IMR-90 (cell line): ENCODE measurements around the gene GALNT9. TPM values are rescaled to one million over a fixed set of nuclear protein-coding genes. Genes with fewer than 3 reads are reported as not detected.

Experiments
- ATAC-seq: fragments of 200-7000 bp; cut with Tn5 transposase; 2 replicates; pipeline ENCODE4 v1.9.1; 2020; ENCODE audit warnings: low read depth, mild to moderate bottlenecking, moderate library complexity
- BruUV-seq: library from RNA; stranded (reverse); fragments of 400-500 nt; replicated peaks from 2 replicates; lab custom pipeline; 2021; lab: Mats Ljungman, UMichigan
- CTCF ChIA-PET: fragments of 300-600 bp; formaldehyde crosslinking; extraction: SDS; loops from one replicate; lab custom pipeline; 2021; ENCODE audit warnings: antibody characterized with exemption; lab: Yijun Ruan, JAX
- POLR2A ChIA-PET: fragments of 300-600 bp; sonication (Branson Sonifier 250); formaldehyde crosslinking; loops from one replicate; lab custom pipeline; 2022; ENCODE audit warnings: antibody characterized with exemption; ENCODE audit not compliant: unreplicated experiment; lab: Charles Lee
- DNase-seq: peaks from one replicate; pipeline ENCODE4 v3.0.0; 2013
- H2AFZ ChIP-seq: replicated peaks from 2 replicates; pipeline ENCODE3; 2013; ENCODE audit warnings: low read length, mild to moderate bottlenecking; ENCODE audit not compliant: poor library complexity
- H2AK5ac ChIP-seq: 2 replicates; pipeline ENCODE4 v1.6.1; 2013; ENCODE audit warnings: low read depth, low read length, inconsistent platforms
- H2AK9ac ChIP-seq: replicated peaks from 2 replicates; pipeline ENCODE3; 2013; ENCODE audit warnings: mild to moderate bottlenecking, low read depth, low read length, moderate library complexity; ENCODE audit not compliant: poor library complexity
- H2BK120ac ChIP-seq: 2 replicates; pipeline ENCODE4 v1.6.1; 2013; ENCODE audit warnings: low read depth, low read length, inconsistent platforms
- H2BK15ac ChIP-seq: 3 replicates; pipeline ENCODE4 v1.6.1; 2013; ENCODE audit warnings: low read depth, low read length, inconsistent platforms
- H2BK20ac ChIP-seq: 2 replicates; pipeline ENCODE4 v1.6.1; 2013; ENCODE audit warnings: low read depth, mild to moderate bottlenecking, inconsistent platforms, low read length, moderate library complexity
- H2BK5ac ChIP-seq: 2 replicates; pipeline ENCODE4 v1.6.1; 2013; ENCODE audit warnings: mild to moderate bottlenecking, low read depth, low read length, inconsistent platforms; ENCODE audit not compliant: poor library complexity, severe bottlenecking
- H3K14ac ChIP-seq: replicated peaks from 2 replicates; pipeline ENCODE4 v1.6.1; 2013; ENCODE audit warnings: low read depth, low read length, inconsistent platforms
- H3K18ac ChIP-seq: 2 replicates; pipeline ENCODE4 v1.6.1; 2013; ENCODE audit warnings: low read depth, low read length, control low read depth
- H3K23ac ChIP-seq: 2 replicates; pipeline ENCODE4 v1.6.1; 2013; ENCODE audit warnings: low read depth, low read length, inconsistent platforms
- H3K27ac ChIP-seq: 2 replicates; pipeline ENCODE4 v1.5.1; 2013; ENCODE audit warnings: mild to moderate bottlenecking, control low read depth, low read length; ENCODE audit not compliant: insufficient read depth
- H3K27me3 ChIP-seq: 2 replicates; pipeline ENCODE4 v1.6.1; 2013; ENCODE audit warnings: low read length; ENCODE audit not compliant: control insufficient read depth, insufficient read depth
- H3K36me3 ChIP-seq: 2 replicates; pipeline ENCODE4 v1.6.1; 2013; ENCODE audit warnings: low read length, mixed read lengths; ENCODE audit not compliant: control insufficient read depth, insufficient read depth
- H3K4ac ChIP-seq: 2 replicates; pipeline ENCODE4 v1.6.1; 2013; ENCODE audit warnings: low read depth, low read length, inconsistent platforms
- H3K4me1 ChIP-seq: 2 replicates; pipeline ENCODE4 v1.6.1; 2013; ENCODE audit warnings: low read length, mixed read lengths; ENCODE audit not compliant: control insufficient read depth, insufficient read depth
- H3K4me2 ChIP-seq: 2 replicates; pipeline ENCODE4 v1.6.1; 2013; ENCODE audit warnings: low read depth, mild to moderate bottlenecking, control low read depth, low read length, moderate library complexity
- H3K4me3 ChIP-seq: 2 replicates; pipeline ENCODE4 v1.5.1; 2013; ENCODE audit warnings: low read depth, mild to moderate bottlenecking, control low read depth, low read length, moderate library complexity; ENCODE audit not compliant: insufficient read depth
- H3K56ac ChIP-seq: 2 replicates; pipeline ENCODE4 v1.6.1; 2013; ENCODE audit warnings: low read length, inconsistent platforms; ENCODE audit not compliant: insufficient read depth; ENCODE audit errors: extremely low read depth
- H3K79me1 ChIP-seq, 2 experiments: 2 replicates each; pipeline ENCODE4 v1.6.1; 2013; ENCODE audit warnings: low read length in 2 of 2, inconsistent platforms in 1 of 2, low read depth in 1 of 2
- H3K9ac ChIP-seq: 2 replicates; pipeline ENCODE4 v1.6.1; 2013; ENCODE audit warnings: low read depth, low read length, control low read depth
- H3K9me1 ChIP-seq: 2 replicates; pipeline ENCODE4 v1.6.1; 2013; ENCODE audit warnings: low read length, inconsistent platforms; ENCODE audit not compliant: insufficient read depth
- H3K9me3 ChIP-seq: 2 replicates; pipeline ENCODE4 v1.6.1; 2013; ENCODE audit warnings: low read length; ENCODE audit not compliant: control insufficient read depth, insufficient read depth
- H4K20me1 ChIP-seq: 2 replicates; pipeline ENCODE4 v1.6.1; 2013; ENCODE audit warnings: low read length, inconsistent platforms; ENCODE audit not compliant: insufficient read depth
- H4K5ac ChIP-seq: 2 replicates; pipeline ENCODE4 v1.6.1; 2013; ENCODE audit warnings: mild to moderate bottlenecking, low read depth, low read length, control low read depth
- H4K8ac ChIP-seq, 2 experiments: 2 replicates each; pipeline ENCODE4 v1.6.1; 2013; ENCODE audit warnings: low read depth in 2 of 2, low read length in 2 of 2, control low read depth in 1 of 2, inconsistent platforms in 1 of 2
- H4K91ac ChIP-seq: 2 replicates; pipeline ENCODE4 v1.6.1; 2013; ENCODE audit warnings: low read depth, low read length, inconsistent platforms; ENCODE audit not compliant: insufficient read depth
- BHLHE40 ChIP-seq: fragments of 150-350 bp; IDR thresholded peaks from 2 replicates; pipeline ENCODE4 v1.6.1; 2016; ENCODE audit warnings: mild to moderate bottlenecking, low read depth, low read length
- CEBPB ChIP-seq: IDR thresholded peaks from 2 replicates; pipeline ENCODE4 v1.6.1; 2012; ENCODE audit warnings: low read depth, low read length, improper control_type of control experiment
- CHD1 ChIP-seq: IDR thresholded peaks from 2 replicates; pipeline ENCODE4 v1.6.1; 2012; ENCODE audit warnings: low read depth, low read length, improper control_type of control experiment
- CTCF ChIP-seq: conservative IDR thresholded peaks from 2 replicates; pipeline ENCODE4 v1.5.1; 2012; ENCODE audit warnings: mild to moderate bottlenecking, low read depth, low read length, improper control_type of control experiment
- ELK1 ChIP-seq: fragments of 150-350 bp; IDR thresholded peaks from 2 replicates; pipeline ENCODE4 v1.6.1; 2016; ENCODE audit warnings: low read depth, mild to moderate bottlenecking, low read length, moderate library complexity, borderline replicate concordance
- FOS ChIP-seq: fragments of 150-350 bp; IDR thresholded peaks from 2 replicates; pipeline ENCODE4 v1.6.1; 2016; ENCODE audit warnings: low read depth, low read length
- MAFK ChIP-seq: IDR thresholded peaks from 2 replicates; pipeline ENCODE4 v1.6.1; 2012; ENCODE audit warnings: low read depth, low read length, improper control_type of control experiment
- MAZ ChIP-seq: IDR thresholded peaks from 2 replicates; pipeline ENCODE4 v1.6.1; 2012; ENCODE audit warnings: low read depth, mild to moderate bottlenecking, low read length, improper control_type of control experiment, moderate library complexity, borderline replicate concordance
- MXI1 ChIP-seq: IDR thresholded peaks from 2 replicates; pipeline ENCODE4 v1.6.1; 2012; ENCODE audit warnings: low read depth, mild to moderate bottlenecking, low read length, moderate library complexity, borderline replicate concordance
- NFE2L2 ChIP-seq: fragments of 150-350 bp; IDR thresholded peaks from 2 replicates; pipeline ENCODE4 v1.6.1; 2016; ENCODE audit warnings: low read depth, mild to moderate bottlenecking, low read length
- POLR2A ChIP-seq: IDR thresholded peaks from 2 replicates; pipeline ENCODE4 v1.6.1; 2012; ENCODE audit warnings: mild to moderate bottlenecking, low read depth, low read length
- RAD21 ChIP-seq: IDR thresholded peaks from 2 replicates; pipeline ENCODE4 v1.6.1; 2012; ENCODE audit warnings: low read length, improper control_type of control experiment
- RCOR1 ChIP-seq: IDR thresholded peaks from 2 replicates; pipeline ENCODE4 v1.6.1; 2012; ENCODE audit warnings: mild to moderate bottlenecking, low read length, improper control_type of control experiment; ENCODE audit not compliant: insufficient replicate concordance
- RFX5 ChIP-seq: IDR thresholded peaks from 2 replicates; pipeline ENCODE4 v1.8.0; 2012; ENCODE audit warnings: low read depth, mild to moderate bottlenecking, low read length, moderate library complexity
- SMC3 ChIP-seq: fragments of 150-350 bp; IDR thresholded peaks from 2 replicates; pipeline ENCODE4 v1.6.1; 2016; ENCODE audit warnings: low read depth, mild to moderate bottlenecking, antibody characterized with exemption, low read length, moderate library complexity
- USF2 ChIP-seq: fragments of 150-350 bp; IDR thresholded peaks from 2 replicates; pipeline ENCODE4 v1.6.1; 2017; ENCODE audit warnings: mild to moderate bottlenecking, antibody characterized with exemption, low read length, low read depth
- WGBS, 2 experiments: methylation state at CpG; one replicate each; pipeline versions ENCODE4 v1.1.5 to v1.1.7; 2013; ENCODE audit warnings: missing lambda C conversion rate in 2 of 2; ENCODE audit not compliant: insufficient read length in 1 of 2; ENCODE audit errors: extremely low coverage in 2 of 2; 5-methylcytosine and 5-hydroxymethylcytosine counted together
- dilution Hi-C: fragments of 300-500 bp; cut with HindIII; formaldehyde crosslinking; loops from one replicate; pipeline ENCODE4 v1.14.3; 2018; ENCODE audit warnings: low sequenced_read_pairs; ENCODE audit not compliant: unreplicated experiment
- in situ Hi-C: fragments of 300-500 bp; cut with MboI; formaldehyde crosslinking; loops from 3 replicates; pipeline ENCODE4 v1.14.3; 2019; ENCODE audit warnings: low sequenced_read_pairs, inconsistent platforms, mixed read lengths
- intact Hi-C: fragments of 100-400 bp; cut with micrococcal nuclease; formaldehyde crosslinking; loops from 2 replicates; pipeline ENCODE4 v1.10.0; 2022
- polyA plus RNA-seq, 3 experiments: library from polyadenylated mRNA; depleted of rRNA; stranded (reverse); fragments of >200 nt; gene quantifications; 2 replicates each; pipeline ENCODE4 v1.2.3, GENCODE V29; 2012; ENCODE audit warnings: low replicate concordance in 1 of 3
- total RNA-seq: library from RNA; depleted of rRNA; stranded (reverse); fragments of >200 nt; gene quantifications from 2 replicates; pipeline ENCODE4 v1.2.3, GENCODE V29; 2012

The GALNT9 gene
- total and polyA plus RNA-seq, 2 of the 4 experiments (the other 2 are of a cell fraction), result under 0.01 to 0.12 TPM

DNA sequence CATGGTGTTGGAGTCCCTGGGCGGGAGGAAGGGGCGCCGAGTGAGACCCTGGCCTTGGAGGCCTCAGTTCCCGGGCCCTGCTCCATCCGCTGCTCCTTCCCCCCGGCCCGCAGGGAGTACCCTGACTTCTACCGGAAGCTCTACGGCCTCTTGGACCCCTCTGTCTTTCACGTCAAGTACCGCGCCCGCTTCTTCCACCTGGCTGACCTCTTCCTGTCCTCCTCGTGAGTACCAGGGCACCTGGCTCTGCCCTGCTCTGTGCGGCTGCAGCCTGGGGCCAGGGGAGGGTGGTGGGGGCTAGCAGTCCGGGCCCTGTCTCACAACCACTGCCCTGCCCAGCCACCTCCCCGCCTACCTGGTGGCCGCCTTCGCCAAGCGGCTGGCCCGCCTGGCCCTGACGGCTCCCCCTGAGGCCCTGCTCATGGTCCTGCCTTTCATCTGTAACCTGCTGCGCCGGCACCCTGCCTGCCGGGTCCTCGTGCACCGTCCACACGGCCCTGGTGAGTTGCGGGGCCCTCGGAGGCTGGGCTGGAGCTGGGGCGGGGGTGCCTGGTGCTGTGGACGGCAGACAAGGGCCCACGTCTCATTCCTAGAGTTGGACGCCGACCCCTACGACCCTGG is 178.1 kb downstream of the GALNT9 start:
- no peak overlapping the region for H4K91ac ChIP-seq
- no peak overlapping the region for H3K18ac ChIP-seq
- BruUV-seq, result no TSS peak
- ATAC-seq (no peak), DNase-seq (no peak)
- ChIA-PET CTCF (no interaction called here), POLR2A (no interaction called here)
- 95% methylated on average over 20 of the region's 36 CpGs; no CpG with 5 or more reads in 1 of the 2 experiments for WGBS, 2 experiments
- no peak overlapping the region for H3K9ac ChIP-seq
- H2BK120ac ChIP-seq, result no peak overlapping the region
- no peak overlapping the region for H2AFZ ChIP-seq
- 0 out of 2 replicates have a peak, but pooled peaks cover 2% of the 10 kb centered on the region for H3K9me1 ChIP-seq
- no peak overlapping the region for H2BK5ac ChIP-seq
- no peak overlapping the region for H2BK15ac ChIP-seq
- H3K27ac ChIP-seq, result no peak overlapping the region
- intact Hi-C loops, result loop anchor here (5.0 kb wide), 1 partner anchor 466 kb away; the partner anchor contains the start of gene P2RX2
- peaks cover 17% of the 10 kb centered on the region for H3K36me3 ChIP-seq
- no peak overlapping the region for H2AK9ac ChIP-seq
- no peak overlapping the region for H3K4me3 ChIP-seq
- no peak overlapping the region for H3K23ac ChIP-seq
- TF ChIP-seq POLR2A (no peak), RCOR1 (no peak), CEBPB (no peak), SMC3 (no peak), RFX5 (no peak), BHLHE40 (no peak), MXI1 (no peak), MAZ (no peak), RAD21 (no peak), USF2 (no peak), MAFK (no peak), CTCF (no peak), ELK1 (no peak), FOS (no peak), CHD1 (no peak), NFE2L2 (no peak)
- H2BK20ac ChIP-seq, result no peak overlapping the region
- H3K56ac ChIP-seq, result no peak overlapping the region
- H4K8ac ChIP-seq, result no peak overlapping the region
- no peak overlapping the region for H4K5ac ChIP-seq
- in situ Hi-C loops, result loop anchor here (5.0 kb wide), 1 partner anchor 266 kb away; no protein-coding TSS in a partner anchor
- peaks cover 13% of the 10 kb centered on the region for H4K20me1 ChIP-seq
- H3K4me1 ChIP-seq, result no peaks in the 10 kb centered on the region
- H3K79me1 ChIP-seq, result peaks cover 5 to 10% of the 10 kb centered on the region in 2 experiments; a peak in 2 of 4 replicates
- no peak overlapping the region for H3K14ac ChIP-seq
- no peaks in the 10 kb centered on the region for H3K9me3 ChIP-seq
- no peak overlapping the region for H3K4ac ChIP-seq
- H3K27me3 ChIP-seq, result no peaks in the 10 kb centered on the region
- H3K4me2 ChIP-seq, result no peak overlapping the region
- H2AK5ac ChIP-seq, result no peak overlapping the region
- dilution Hi-C loops, result no loop called here
